PC-3 (cell line): ENCODE results near the gene UCK1. TPM values are rescaled to one million over a fixed set of nuclear protein-coding genes. Genes with fewer than 3 reads are reported as not detected.

Source experiments
- ATAC-seq: fragments of 200-7000 bp; cut with Tn5 transposase; 2 replicates; pipeline ENCODE4 v1.9.1; 2020; ENCODE audit warnings: mild to moderate bottlenecking, moderate library complexity
- BruUV-seq: library from RNA; stranded (reverse); fragments of 400-500 nt; replicated peaks from 2 replicates; lab custom pipeline; 2021; lab: Mats Ljungman, UMichigan
- CTCF ChIA-PET: fragments of 300-600 bp; sonication (Branson Sonifier 250); formaldehyde crosslinking; loops from one replicate; lab custom pipeline; 2022; ENCODE audit warnings: antibody characterized with exemption; lab: Charles Lee
- POLR2A ChIA-PET: fragments of 300-600 bp; sonication (Branson Sonifier 250); formaldehyde crosslinking; loops from one replicate; lab custom pipeline; 2022; ENCODE audit warnings: antibody characterized with exemption; ENCODE audit not compliant: unreplicated experiment; lab: Charles Lee
- DNase-seq: peaks from one replicate; pipeline ENCODE4 v3.0.0-alpha.2; 2015
- H2AFZ ChIP-seq: fragments of 300-600 bp; sonication (generic); 2 replicates; pipeline ENCODE4 v1.6.0; 2016; ENCODE audit warnings: antibody characterized with exemption, low read length
- H3F3A ChIP-seq: fragments of 300-600 bp; sonication (generic); one replicate; pipeline ENCODE4 v1.6.0; 2017; ENCODE audit warnings: antibody characterized with exemption, low read length, control low read depth, mild to moderate bottlenecking; ENCODE audit not compliant: unreplicated experiment
- H3K27ac ChIP-seq: fragments of 300-600 bp; sonication (generic); 2 replicates; pipeline ENCODE4 v1.5.1; 2016; ENCODE audit warnings: mild to moderate bottlenecking, low read length
- H3K27me3 ChIP-seq: fragments of 300-600 bp; sonication (generic); 2 replicates; pipeline ENCODE4 v1.6.1; 2016; ENCODE audit warnings: low read length, mixed read lengths
- H3K36me3 ChIP-seq: fragments of 300-600 bp; sonication (generic); 2 replicates; pipeline ENCODE4 v1.6.1; 2016; ENCODE audit warnings: low read depth, mixed run types, low read length, mixed read lengths
- H3K4me1 ChIP-seq: fragments of 300-600 bp; sonication (generic); 2 replicates; pipeline ENCODE4 v1.5.1; 2016; ENCODE audit warnings: low read length; ENCODE audit not compliant: insufficient read depth
- H3K4me2 ChIP-seq: fragments of 300-600 bp; sonication (generic); 2 replicates; pipeline ENCODE4 v1.6.0; 2016; ENCODE audit warnings: low read length
- H3K4me3 ChIP-seq: fragments of 300-600 bp; sonication (generic); 2 replicates; pipeline ENCODE4 v1.5.1; 2016; ENCODE audit warnings: mild to moderate bottlenecking, low read length, mixed read lengths
- H3K79me2 ChIP-seq: fragments of 300-600 bp; sonication (generic); 2 replicates; pipeline ENCODE4 v1.6.1; 2017; ENCODE audit warnings: low read length, mixed read lengths
- H3K9ac ChIP-seq: fragments of 300-600 bp; sonication (generic); 2 replicates; pipeline ENCODE4 v1.6.0; 2016; ENCODE audit warnings: mild to moderate bottlenecking, low read length
- H3K9me2 ChIP-seq: fragments of 300-600 bp; sonication (generic); replicated peaks from 2 replicates; pipeline ENCODE4 v1.6.1; 2016; ENCODE audit warnings: mixed run types, low read length, mixed read lengths
- H3K9me3 ChIP-seq: fragments of 300-600 bp; sonication (generic); 2 replicates; pipeline ENCODE4 v1.6.1; 2016; ENCODE audit warnings: low read length, mixed read lengths
- H4K20me1 ChIP-seq: fragments of 300-600 bp; sonication (generic); 2 replicates; pipeline ENCODE4 v1.6.1; 2016; ENCODE audit warnings: low read length, mixed read lengths
- EZH2 ChIP-seq: fragments of 300-600 bp; sonication (generic); IDR thresholded peaks from one replicate; pipeline ENCODE4 v1.6.1; 2017; ENCODE audit warnings: antibody characterized with exemption, mild to moderate bottlenecking, low read length; ENCODE audit not compliant: unreplicated experiment
- EZH2phosphoT487 ChIP-seq: fragments of 300-600 bp; sonication (generic); IDR thresholded peaks from 2 replicates; pipeline ENCODE4 v1.6.1; 2018; ENCODE audit warnings: mild to moderate bottlenecking, antibody characterized with exemption, low read length, borderline replicate concordance
- intact Hi-C: fragments of 100-400 bp; cut with micrococcal nuclease; formaldehyde crosslinking; loops from 2 replicates; pipeline ENCODE4 v1.9.0; 2023
- total RNA-seq: library from RNA; depleted of rRNA; stranded (reverse); fragments of >200 nt; gene quantifications from 2 replicates; pipeline ENCODE4 v1.2.3, GENCODE V29; 2014
- TF ChIP-seq, protein P1 (sequence below): fragments of 300-600 bp; sonication (generic); conservative IDR thresholded peaks from 2 replicates; pipeline ENCODE4 v1.5.1; 2017; ENCODE audit warnings: antibody characterized with exemption, low read depth, mild to moderate bottlenecking, low read length

UCK1 gene
- total RNA-seq, 1 experiment from 2014 or later: 28.2 TPM

DNA sequence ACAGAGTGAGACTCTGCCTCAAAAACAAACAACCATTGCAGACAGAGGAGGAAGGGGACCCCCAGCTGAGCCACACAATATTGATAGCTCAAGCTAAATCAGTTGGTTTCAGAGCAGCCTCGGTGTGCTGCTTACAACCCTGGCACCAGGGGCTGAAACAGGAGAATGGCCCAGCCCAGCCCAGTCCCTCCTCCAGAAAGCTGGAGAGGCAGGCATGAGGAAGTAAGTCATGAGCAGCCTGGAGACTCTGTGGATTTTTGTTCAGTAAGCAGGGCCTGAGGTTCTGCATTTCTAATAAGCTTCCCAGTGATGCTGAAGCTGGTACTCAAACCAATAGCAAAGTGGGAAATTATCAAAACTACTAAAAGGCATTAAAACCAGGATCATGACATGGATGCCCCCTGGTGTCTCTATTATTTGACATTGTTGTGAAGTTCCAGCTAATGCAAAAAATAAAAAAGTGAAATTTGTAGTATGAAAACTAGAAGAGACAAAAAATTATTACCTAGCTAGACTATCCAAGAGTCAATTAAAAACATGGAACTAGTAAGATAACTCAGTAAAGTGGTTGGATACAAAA lies 28.4 kb upstream of the UCK1 start:
- ATAC-seq: no peak
- Histone ChIP-seq H2AFZ (no peak overlapping the region), H3K9me3 (no peaks in the 10 kb centered on the region), H3K9me2 (no peaks in the 10 kb centered on the region), H3K79me2 (no peaks in the 10 kb centered on the region), H3K4me3 (no peak overlapping the region), H3K36me3 (no peaks in the 10 kb centered on the region), H3K27ac (no peak overlapping the region), H3F3A (no peaks in the 10 kb centered on the region), H3K4me2 (no peak overlapping the region), H3K9ac (no peak overlapping the region), H3K27me3 (no peaks in the 10 kb centered on the region), H4K20me1 (no peaks in the 10 kb centered on the region), H3K4me1 (peaks cover 12% of the 10 kb centered on the region)
- intact Hi-C loops: no loop called here
- POLR2A ChIA-PET: no interaction called here
- no TSS peak for BruUV-seq
- CTCF ChIA-PET: interaction anchor here (0.7 kb wide), 1 partner anchor 30 kb away, joined by 3 read pairs; no protein-coding TSS in a partner anchor
- TF ChIP-seq EZH2: no peak
- TF ChIP-seq EZH2phosphoT487: no peak
- TF ChIP-seq, protein P1, sequence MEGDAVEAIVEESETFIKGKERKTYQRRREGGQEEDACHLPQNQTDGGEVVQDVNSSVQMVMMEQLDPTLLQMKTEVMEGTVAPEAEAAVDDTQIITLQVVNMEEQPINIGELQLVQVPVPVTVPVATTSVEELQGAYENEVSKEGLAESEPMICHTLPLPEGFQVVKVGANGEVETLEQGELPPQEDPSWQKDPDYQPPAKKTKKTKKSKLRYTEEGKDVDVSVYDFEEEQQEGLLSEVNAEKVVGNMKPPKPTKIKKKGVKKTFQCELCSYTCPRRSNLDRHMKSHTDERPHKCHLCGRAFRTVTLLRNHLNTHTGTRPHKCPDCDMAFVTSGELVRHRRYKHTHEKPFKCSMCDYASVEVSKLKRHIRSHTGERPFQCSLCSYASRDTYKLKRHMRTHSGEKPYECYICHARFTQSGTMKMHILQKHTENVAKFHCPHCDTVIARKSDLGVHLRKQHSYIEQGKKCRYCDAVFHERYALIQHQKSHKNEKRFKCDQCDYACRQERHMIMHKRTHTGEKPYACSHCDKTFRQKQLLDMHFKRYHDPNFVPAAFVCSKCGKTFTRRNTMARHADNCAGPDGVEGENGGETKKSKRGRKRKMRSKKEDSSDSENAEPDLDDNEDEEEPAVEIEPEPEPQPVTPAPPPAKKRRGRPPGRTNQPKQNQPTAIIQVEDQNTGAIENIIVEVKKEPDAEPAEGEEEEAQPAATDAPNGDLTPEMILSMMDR: 0 out of 2 replicates have a peak, but pooled peaks have one; percentile 13
- no peak for DNase-seq

DNA sequence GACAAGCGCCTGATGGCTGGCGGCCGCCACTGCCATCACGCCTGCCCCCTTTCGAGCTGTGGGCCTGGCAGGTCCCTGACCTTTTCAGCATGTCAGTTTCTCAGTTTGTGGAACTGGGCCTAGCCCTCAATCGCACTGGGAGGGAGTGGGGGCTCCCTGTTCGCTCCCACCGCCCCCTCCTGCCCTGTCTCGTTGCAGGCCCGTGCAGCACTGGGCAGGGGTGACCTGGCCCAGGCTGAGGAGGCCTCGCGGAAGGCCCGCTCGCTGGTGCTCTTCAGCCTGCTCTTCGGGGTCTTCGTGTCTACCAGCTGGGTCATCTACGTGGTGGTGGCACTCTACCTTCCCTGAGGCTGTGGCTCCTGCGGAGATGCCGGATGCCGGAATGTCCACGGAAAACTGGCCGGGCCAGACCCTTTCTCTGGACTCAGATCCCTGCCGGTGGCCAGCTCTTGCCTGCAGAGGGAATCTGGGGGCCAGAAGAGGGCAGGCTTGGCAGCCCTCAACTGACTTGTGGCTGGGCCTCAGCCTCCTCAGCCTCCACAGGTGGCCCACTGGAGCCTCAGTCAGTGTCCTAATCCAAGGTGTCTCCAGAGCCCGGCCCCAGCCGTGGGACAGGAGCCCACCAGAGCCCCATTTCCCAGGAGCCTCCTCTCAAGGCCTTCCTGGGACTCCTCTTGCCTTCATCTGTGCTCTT lies 26.9 kb upstream of the UCK1 start:
- Histone ChIP-seq H3K27ac (no peak overlapping the region), H3K4me3 (no peak overlapping the region), H3K9ac (no peak overlapping the region), H3K9me2 (no peaks in the 10 kb centered on the region), H2AFZ (no peak overlapping the region), H3K36me3 (no peaks in the 10 kb centered on the region), H3K27me3 (no peaks in the 10 kb centered on the region), H3K4me1 (peaks cover 12% of the 10 kb centered on the region), H3F3A (no peaks in the 10 kb centered on the region), H3K79me2 (no peaks in the 10 kb centered on the region), H4K20me1 (no peaks in the 10 kb centered on the region), H3K9me3 (no peaks in the 10 kb centered on the region), H3K4me2 (no peak overlapping the region)
- intact Hi-C loops: no loop called here
- ATAC-seq (no peak), DNase-seq (no peak)
- ChIA-PET CTCF (no interaction called here), POLR2A (no interaction called here)
- TF ChIP-seq, protein P1: no peak
- TF ChIP-seq EZH2phosphoT487 (no peak), EZH2 (no peak)
- no TSS peak for BruUV-seq
